ENCODE measurements around the gene RAPGEF5. TPM values are rescaled to one million over a fixed set of nuclear protein-coding genes. Genes with fewer than 3 reads are reported as not detected.

The RAPGEF5 gene
- total RNA-seq, 1 donor, result 1.1 TPM

DNA sequence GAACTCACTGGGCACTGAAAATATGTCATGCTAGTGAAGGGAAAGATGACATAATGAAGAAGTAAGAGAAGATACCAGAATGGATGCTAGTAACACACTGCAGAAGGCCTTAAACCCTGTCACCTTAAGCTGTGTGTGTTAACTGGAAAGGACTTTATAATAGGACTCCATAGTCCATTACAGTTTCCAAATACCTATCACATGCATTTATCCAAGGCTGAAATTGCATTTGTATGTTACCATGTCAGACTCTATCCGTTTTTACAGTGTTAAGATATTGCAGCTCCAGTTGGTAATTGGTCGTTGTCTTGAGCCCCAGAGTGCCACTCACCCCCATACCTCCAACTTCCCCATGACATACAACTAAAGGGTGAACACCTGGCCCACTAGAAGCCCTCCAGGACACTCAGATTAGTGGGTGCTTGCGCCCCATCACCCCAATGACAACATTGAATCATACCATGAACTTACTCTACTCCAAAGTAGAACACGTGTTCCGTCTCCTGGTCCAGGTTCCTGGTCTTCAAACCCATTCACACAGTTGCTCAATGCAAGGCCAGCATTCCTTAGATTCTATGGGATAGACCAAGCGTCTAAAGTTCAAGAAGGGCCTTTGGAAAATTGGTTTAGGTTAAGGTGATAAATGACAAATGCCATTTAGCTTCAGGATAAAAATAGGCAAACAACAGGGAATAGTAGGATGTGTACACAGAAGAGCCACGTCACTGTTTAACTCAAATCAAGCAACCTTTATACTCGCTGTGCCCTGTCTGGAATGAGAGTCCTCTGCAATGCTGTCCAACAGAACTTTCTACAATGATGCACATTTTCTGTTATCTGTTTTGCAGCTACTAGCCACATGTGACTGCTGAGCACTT is 2.1 kb upstream of the RAPGEF5 start:
- Histone ChIP-seq H3K4me3 (ENCODE audit: insufficient read depth, low read length) (no peak overlapping the region), H3K36me3 (ENCODE audit: insufficient read depth, low read length) (no peaks in the 10 kb centered on the region), H3K79me2 (ENCODE audit: insufficient read depth, low read length) (no peaks in the 10 kb centered on the region), H4K20me1 (ENCODE audit: insufficient read depth, low read length) (no peaks in the 10 kb centered on the region), H3K4me2 (ENCODE audit: insufficient read depth, low read length) (no peak overlapping the region), H3K4me1 (ENCODE audit: insufficient read depth, low read length) (peaks cover 7% of the 10 kb centered on the region), H2AFZ (ENCODE audit: low read length) (no peak overlapping the region), H3K9me3 (ENCODE audit: low read depth, low read length) (no peaks in the 10 kb centered on the region), H3K27me3 (ENCODE audit: insufficient read depth, low read length) (peaks cover 4% of the 10 kb centered on the region), H3K27ac (ENCODE audit: low read depth, low read length) (no peak overlapping the region)
- no peak for DNase-seq (ENCODE audit: insufficient read length, low spot score, missing footprints)
- TF ChIP-seq, protein P1, sequence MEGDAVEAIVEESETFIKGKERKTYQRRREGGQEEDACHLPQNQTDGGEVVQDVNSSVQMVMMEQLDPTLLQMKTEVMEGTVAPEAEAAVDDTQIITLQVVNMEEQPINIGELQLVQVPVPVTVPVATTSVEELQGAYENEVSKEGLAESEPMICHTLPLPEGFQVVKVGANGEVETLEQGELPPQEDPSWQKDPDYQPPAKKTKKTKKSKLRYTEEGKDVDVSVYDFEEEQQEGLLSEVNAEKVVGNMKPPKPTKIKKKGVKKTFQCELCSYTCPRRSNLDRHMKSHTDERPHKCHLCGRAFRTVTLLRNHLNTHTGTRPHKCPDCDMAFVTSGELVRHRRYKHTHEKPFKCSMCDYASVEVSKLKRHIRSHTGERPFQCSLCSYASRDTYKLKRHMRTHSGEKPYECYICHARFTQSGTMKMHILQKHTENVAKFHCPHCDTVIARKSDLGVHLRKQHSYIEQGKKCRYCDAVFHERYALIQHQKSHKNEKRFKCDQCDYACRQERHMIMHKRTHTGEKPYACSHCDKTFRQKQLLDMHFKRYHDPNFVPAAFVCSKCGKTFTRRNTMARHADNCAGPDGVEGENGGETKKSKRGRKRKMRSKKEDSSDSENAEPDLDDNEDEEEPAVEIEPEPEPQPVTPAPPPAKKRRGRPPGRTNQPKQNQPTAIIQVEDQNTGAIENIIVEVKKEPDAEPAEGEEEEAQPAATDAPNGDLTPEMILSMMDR (IDR thresholded peaks at IDR 0.05; ENCODE audit: extremely low read depth, low read depth, low read length), result no peak

GRCh38 chr7:22357311-22358175 is 589 bp upstream of the RAPGEF5 start:
- Histone ChIP-seq H3K4me2 (ENCODE audit: insufficient read depth, low read length) (peak overlapping the region; percentile 75), H3K79me2 (ENCODE audit: insufficient read depth, low read length) (no peaks in the 10 kb centered on the region), H4K20me1 (ENCODE audit: insufficient read depth, low read length) (no peaks in the 10 kb centered on the region), H3K4me1 (ENCODE audit: insufficient read depth, low read length) (peaks cover 7% of the 10 kb centered on the region), H3K36me3 (ENCODE audit: insufficient read depth, low read length) (no peaks in the 10 kb centered on the region), H3K27ac (ENCODE audit: low read depth, low read length) (no peak overlapping the region), H3K9me3 (ENCODE audit: low read depth, low read length) (no peaks in the 10 kb centered on the region), H3K4me3 (ENCODE audit: insufficient read depth, low read length) (peak overlapping the region; percentile 38), H2AFZ (ENCODE audit: low read length) (peak overlapping the region; percentile 48), H3K27me3 (ENCODE audit: insufficient read depth, low read length) (peaks cover 4% of the 10 kb centered on the region)
- TF ChIP-seq, protein P1 (IDR thresholded peaks at IDR 0.05; ENCODE audit: extremely low read depth, low read depth, low read length), result no peak
- peak; percentile 93 for DNase-seq (ENCODE audit: insufficient read length, low spot score, missing footprints)

- no peaks in the 10 kb centered on the region for H3K36me3 ChIP-seq (ENCODE audit: insufficient read depth, low read length)
- peak; percentile 79 for DNase-seq (ENCODE audit: insufficient read length, low spot score, missing footprints)
- peak overlapping the region; percentile 49 for H2AFZ ChIP-seq (ENCODE audit: low read length)
- no peaks in the 10 kb centered on the region for H3K79me2 ChIP-seq (ENCODE audit: insufficient read depth, low read length)
- peak overlapping the region; percentile 57 for H3K4me3 ChIP-seq (ENCODE audit: insufficient read depth, low read length)
- no peaks in the 10 kb centered on the region for H4K20me1 ChIP-seq (ENCODE audit: insufficient read depth, low read length)
- no peak overlapping the region for H3K27ac ChIP-seq (ENCODE audit: low read depth, low read length)
- H3K4me2 ChIP-seq (ENCODE audit: insufficient read depth, low read length), result peak overlapping the region; percentile 50
- H3K4me1 ChIP-seq (ENCODE audit: insufficient read depth, low read length), result peaks cover 12% of the 10 kb centered on the region
- H3K9me3 ChIP-seq (ENCODE audit: low read depth, low read length), result no peaks in the 10 kb centered on the region
- H3K27me3 ChIP-seq (ENCODE audit: insufficient read depth, low read length), result peaks cover 4% of the 10 kb centered on the region
- TF ChIP-seq, protein P1 (IDR thresholded peaks at IDR 0.05; ENCODE audit: extremely low read depth, low read depth, low read length), result no peak
Observed at GRCh38 chr7:22356010-22356691, 803 bp downstream of the RAPGEF5 start.

Data from osteoblast (primary cell).